T-helper 2 cell treated with Interferon-gamma antibody and Interleukin-4, amounts not matched to agents 5 μg/mL and 100 μg/mL, for 36 hours (primary cell): ENCODE measurements around the gene MELK.

Experiments
- DNase-seq: peaks from one replicate; pipeline ENCODE4 v3.0.0; 2021; ENCODE audit warnings: low spot score
- H3K27ac Mint-ChIP-seq: one replicate; pipeline ENCODE4 v1.8.0; 2021; ENCODE audit warnings: mild to moderate bottlenecking, mixed read lengths
- H3K27me3 Mint-ChIP-seq: one replicate; pipeline ENCODE4 v1.8.0; 2021; ENCODE audit warnings: low read depth, mixed read lengths
- H3K36me3 Mint-ChIP-seq: one replicate; pipeline ENCODE4 v1.8.0; 2021; ENCODE audit warnings: low read depth, mixed read lengths
- H3K4me1 Mint-ChIP-seq: one replicate; pipeline ENCODE4 v1.8.0; 2021; ENCODE audit warnings: low read depth, mixed read lengths
- H3K4me3 Mint-ChIP-seq: one replicate; pipeline ENCODE4 v1.8.0; 2022; ENCODE audit warnings: mild to moderate bottlenecking, moderate library complexity, mixed read lengths
- H3K9me3 Mint-ChIP-seq: one replicate; pipeline ENCODE4 v1.8.0; 2021; ENCODE audit warnings: mixed read lengths

The MELK gene

GRCh38 chr9:36716496-36716895 is 143.8 kb downstream of the MELK start:
- Mint-ChIP-seq H3K4me3 (no peak overlapping the region), H3K9me3 (no peaks in the 10 kb centered on the region), H3K27me3 (peaks cover 13% of the 10 kb centered on the region), H3K36me3 (no peaks in the 10 kb centered on the region), H3K4me1 (no peaks in the 10 kb centered on the region), H3K27ac (no peak overlapping the region)
- no peak for DNase-seq

- no peak overlapping the region for H3K27ac Mint-ChIP-seq
- H3K36me3 Mint-ChIP-seq: no peaks in the 10 kb centered on the region
- no peak overlapping the region for H3K4me3 Mint-ChIP-seq
- no peak for DNase-seq
- peaks cover 13% of the 10 kb centered on the region for H3K27me3 Mint-ChIP-seq
- no peaks in the 10 kb centered on the region for H3K4me1 Mint-ChIP-seq
- H3K9me3 Mint-ChIP-seq: no peaks in the 10 kb centered on the region
These were observed 144.6 kb downstream of the MELK start for GRCh38 chr9:36717276-36717675.

GRCh38 chr9:36718612-36719011 is 145.9 kb downstream of the MELK start:
- peaks cover 12% of the 10 kb centered on the region for H3K27me3 Mint-ChIP-seq
- no peaks in the 10 kb centered on the region for H3K36me3 Mint-ChIP-seq
- no peaks in the 10 kb centered on the region for H3K4me1 Mint-ChIP-seq
- DNase-seq: no peak
- no peak overlapping the region for H3K27ac Mint-ChIP-seq
- no peak overlapping the region for H3K4me3 Mint-ChIP-seq
- H3K9me3 Mint-ChIP-seq: no peaks in the 10 kb centered on the region

GRCh38 chr9:36720043-36720442 is 147.3 kb downstream of the MELK start:
- no peak for DNase-seq
- H3K4me3 Mint-ChIP-seq: no peak overlapping the region

GRCh38 chr9:36721846-36722588 is 149.3 kb downstream of the MELK start:
- H3K27ac Mint-ChIP-seq: no peak overlapping the region
- peaks cover 10% of the 10 kb centered on the region for H3K27me3 Mint-ChIP-seq
- no peaks in the 10 kb centered on the region for H3K36me3 Mint-ChIP-seq
- H3K4me1 Mint-ChIP-seq: no peaks in the 10 kb centered on the region
- no peak for DNase-seq
- no peak overlapping the region for H3K4me3 Mint-ChIP-seq
- no peaks in the 10 kb centered on the region for H3K9me3 Mint-ChIP-seq

More at GRCh38 chr9:36720043-36720442, 147.3 kb downstream of the MELK start:
- Mint-ChIP-seq H3K9me3 (no peaks in the 10 kb centered on the region), H3K27ac (no peak overlapping the region), H3K36me3 (no peaks in the 10 kb centered on the region), H3K4me1 (no peaks in the 10 kb centered on the region), H3K27me3 (peaks cover 10% of the 10 kb centered on the region)

GRCh38 chr9:36725777-36726356 is 153.2 kb downstream of the MELK start:
- no peaks in the 10 kb centered on the region for H3K36me3 Mint-ChIP-seq
- no peaks in the 10 kb centered on the region for H3K9me3 Mint-ChIP-seq
- no peak overlapping the region for H3K4me3 Mint-ChIP-seq
- no peak overlapping the region for H3K27ac Mint-ChIP-seq
- H3K4me1 Mint-ChIP-seq: no peaks in the 10 kb centered on the region
- no peak for DNase-seq
- H3K27me3 Mint-ChIP-seq: peaks cover 4% of the 10 kb centered on the region
